PC-9 (cell line): ENCODE results near the gene FAU. TPM values are rescaled to one million over a fixed set of nuclear protein-coding genes. Genes with fewer than 3 reads are reported as not detected.
A peak's percentile ranks its signal among the peaks of the same experiment; 100 is the strongest.

Experiments
- BruUV-seq: library from RNA; stranded (reverse); fragments of 400-500 nt; replicated peaks from 2 replicates; lab custom pipeline; 2021; lab: Mats Ljungman, UMichigan
- CTCF ChIA-PET: fragments of 300-600 bp; sonication (Branson Sonifier 250); formaldehyde crosslinking; loops from one replicate; lab custom pipeline; 2022; ENCODE audit warnings: antibody characterized with exemption; lab: Charles Lee
- POLR2A ChIA-PET: fragments of 300-600 bp; sonication (Branson Sonifier 250); formaldehyde crosslinking; loops from one replicate; lab custom pipeline; 2022; ENCODE audit warnings: antibody characterized with exemption; ENCODE audit not compliant: unreplicated experiment; lab: Charles Lee
- DNase-seq, 2 experiments: peaks; one replicate each; pipeline versions ENCODE4 v3.0.0 to v3.0.0-alpha.2; 2015 to 2022; ENCODE audit warnings: mixed read lengths in 1 of 2
- H2AFZ ChIP-seq: fragments of 200-600 bp; sonication (generic); 2 replicates; pipeline ENCODE4 v1.8.1; 2017; ENCODE audit warnings: antibody characterized with exemption
- H3F3A ChIP-seq: fragments of 200-600 bp; sonication (generic); 2 replicates; pipeline ENCODE4 v1.8.1; 2017; ENCODE audit warnings: antibody characterized with exemption, mild to moderate bottlenecking, low read depth; ENCODE audit not compliant: insufficient read depth
- H3K27ac ChIP-seq: fragments of 200-600 bp; sonication (generic); 2 replicates; pipeline ENCODE4 v1.6.1; 2016; ENCODE audit warnings: mixed run types
- H3K27me3 ChIP-seq: fragments of 200-600 bp; sonication (generic); 2 replicates; pipeline ENCODE4 v1.6.1; 2016; ENCODE audit warnings: low read depth, mixed run types; ENCODE audit not compliant: insufficient read depth
- H3K36me3 ChIP-seq: fragments of 200-600 bp; sonication (generic); 2 replicates; pipeline ENCODE4 v1.6.1; 2016; ENCODE audit warnings: low read depth, mixed run types
- H3K4me1 ChIP-seq: fragments of 200-600 bp; sonication (generic); replicated peaks from 2 replicates; pipeline ENCODE4 v1.6.1; 2016; ENCODE audit warnings: mixed run types; ENCODE audit not compliant: insufficient read depth
- H3K4me2 ChIP-seq: fragments of 200-600 bp; sonication (generic); 2 replicates; pipeline ENCODE4 v1.6.1; 2017; ENCODE audit warnings: mixed run types
- H3K4me3 ChIP-seq: fragments of 200-600 bp; sonication (generic); 2 replicates; pipeline ENCODE4 v1.6.1; 2016; ENCODE audit warnings: mixed run types
- H3K79me2 ChIP-seq: fragments of 200-600 bp; sonication (generic); 2 replicates; pipeline ENCODE4 v1.6.1; 2017; ENCODE audit warnings: low read depth, mixed run types
- H3K9me2 ChIP-seq: fragments of 200-600 bp; sonication (generic); 2 replicates; pipeline ENCODE4 v1.8.1; 2017; ENCODE audit warnings: mild to moderate bottlenecking; ENCODE audit not compliant: insufficient read depth
- H3K9me3 ChIP-seq: fragments of 200-600 bp; sonication (generic); 2 replicates; pipeline ENCODE4 v1.8.1; 2016; ENCODE audit warnings: low read depth; ENCODE audit not compliant: insufficient read depth
- H4K20me1 ChIP-seq: fragments of 200-600 bp; sonication (generic); 2 replicates; pipeline ENCODE4 v1.8.1; 2017; ENCODE audit not compliant: insufficient read depth
- EZH2 ChIP-seq: fragments of 200-600 bp; sonication (generic); IDR thresholded peaks from 2 replicates; pipeline ENCODE4 v1.8.0; 2017; ENCODE audit warnings: antibody characterized with exemption, low read depth
- intact Hi-C: fragments of 100-400 bp; cut with micrococcal nuclease; formaldehyde crosslinking; loops from one replicate; pipeline ENCODE4 v1.10.0; 2022; ENCODE audit not compliant: unreplicated experiment
- total RNA-seq: library from RNA; stranded (reverse); gene quantifications from 2 replicates; pipeline ENCODE4 v1.2.3, GENCODE V29; 2021
- TF ChIP-seq, protein P1 (sequence below): fragments of 200-600 bp; sonication (generic); conservative IDR thresholded peaks from 2 replicates; pipeline ENCODE4 v1.6.1; 2017; ENCODE audit warnings: mixed run types, antibody characterized with exemption, mild to moderate bottlenecking, moderate library complexity

Gene FAU
- total RNA-seq, 1 experiment from 2014 or later, result 973 TPM

DNA sequence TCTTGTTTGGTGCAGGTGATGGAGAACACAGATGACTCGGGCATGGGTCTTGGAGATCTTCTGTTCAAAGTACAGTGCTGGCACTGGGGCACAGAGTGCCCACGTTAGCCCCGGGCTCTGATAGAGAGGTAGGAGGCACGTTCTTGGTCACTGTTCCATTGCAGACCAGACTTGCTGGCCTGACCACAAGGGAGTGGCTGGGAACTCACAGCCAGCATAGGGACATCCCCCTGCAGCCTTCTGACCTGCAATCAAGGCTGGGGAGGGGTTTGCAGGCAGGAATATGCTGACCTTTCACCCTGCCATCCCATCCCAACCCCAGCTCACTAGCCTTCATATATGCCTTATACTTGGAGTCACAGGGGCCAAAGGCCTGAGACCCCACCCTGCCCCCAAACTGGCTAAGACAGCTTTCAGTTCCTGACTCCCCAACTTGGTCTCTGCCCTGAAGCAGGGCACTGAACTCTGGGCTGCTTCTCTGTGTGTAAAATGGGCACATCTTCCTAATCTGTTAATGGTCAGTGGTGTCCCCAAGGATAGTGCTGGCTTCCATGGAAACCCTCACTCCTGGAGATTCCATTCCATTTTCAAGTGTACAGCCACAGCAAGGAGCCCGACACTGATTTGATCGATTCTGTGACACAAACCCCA is 4.8 kb upstream of the FAU start:
- Histone ChIP-seq H3K4me1 (peaks cover 17% of the 10 kb centered on the region), H3F3A (peaks cover 72% of the 10 kb centered on the region), H2AFZ (no peak overlapping the region), H4K20me1 (peaks cover 25% of the 10 kb centered on the region), H3K4me3 (no peak overlapping the region), H3K9me2 (no peaks in the 10 kb centered on the region), H3K36me3 (peaks cover 52% of the 10 kb centered on the region), H3K27ac (no peak overlapping the region), H3K79me2 (peaks cover 34% of the 10 kb centered on the region), H3K9me3 (no peaks in the 10 kb centered on the region), H3K4me2 (no peak overlapping the region), H3K27me3 (no peaks in the 10 kb centered on the region)
- TF ChIP-seq, protein P1, sequence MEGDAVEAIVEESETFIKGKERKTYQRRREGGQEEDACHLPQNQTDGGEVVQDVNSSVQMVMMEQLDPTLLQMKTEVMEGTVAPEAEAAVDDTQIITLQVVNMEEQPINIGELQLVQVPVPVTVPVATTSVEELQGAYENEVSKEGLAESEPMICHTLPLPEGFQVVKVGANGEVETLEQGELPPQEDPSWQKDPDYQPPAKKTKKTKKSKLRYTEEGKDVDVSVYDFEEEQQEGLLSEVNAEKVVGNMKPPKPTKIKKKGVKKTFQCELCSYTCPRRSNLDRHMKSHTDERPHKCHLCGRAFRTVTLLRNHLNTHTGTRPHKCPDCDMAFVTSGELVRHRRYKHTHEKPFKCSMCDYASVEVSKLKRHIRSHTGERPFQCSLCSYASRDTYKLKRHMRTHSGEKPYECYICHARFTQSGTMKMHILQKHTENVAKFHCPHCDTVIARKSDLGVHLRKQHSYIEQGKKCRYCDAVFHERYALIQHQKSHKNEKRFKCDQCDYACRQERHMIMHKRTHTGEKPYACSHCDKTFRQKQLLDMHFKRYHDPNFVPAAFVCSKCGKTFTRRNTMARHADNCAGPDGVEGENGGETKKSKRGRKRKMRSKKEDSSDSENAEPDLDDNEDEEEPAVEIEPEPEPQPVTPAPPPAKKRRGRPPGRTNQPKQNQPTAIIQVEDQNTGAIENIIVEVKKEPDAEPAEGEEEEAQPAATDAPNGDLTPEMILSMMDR, result no peak
- TF ChIP-seq EZH2, result no peak
- ChIA-PET POLR2A (interaction anchor here (0.7 to 0.9 kb wide), 2 partner anchors 17 to 205 kb away, joined by 6 to 8 read pairs; no protein-coding TSS in a partner anchor), CTCF (no interaction called here)
- intact Hi-C loops, result no loop called here
- BruUV-seq, result no TSS peak
- no peak for DNase-seq

DNA sequence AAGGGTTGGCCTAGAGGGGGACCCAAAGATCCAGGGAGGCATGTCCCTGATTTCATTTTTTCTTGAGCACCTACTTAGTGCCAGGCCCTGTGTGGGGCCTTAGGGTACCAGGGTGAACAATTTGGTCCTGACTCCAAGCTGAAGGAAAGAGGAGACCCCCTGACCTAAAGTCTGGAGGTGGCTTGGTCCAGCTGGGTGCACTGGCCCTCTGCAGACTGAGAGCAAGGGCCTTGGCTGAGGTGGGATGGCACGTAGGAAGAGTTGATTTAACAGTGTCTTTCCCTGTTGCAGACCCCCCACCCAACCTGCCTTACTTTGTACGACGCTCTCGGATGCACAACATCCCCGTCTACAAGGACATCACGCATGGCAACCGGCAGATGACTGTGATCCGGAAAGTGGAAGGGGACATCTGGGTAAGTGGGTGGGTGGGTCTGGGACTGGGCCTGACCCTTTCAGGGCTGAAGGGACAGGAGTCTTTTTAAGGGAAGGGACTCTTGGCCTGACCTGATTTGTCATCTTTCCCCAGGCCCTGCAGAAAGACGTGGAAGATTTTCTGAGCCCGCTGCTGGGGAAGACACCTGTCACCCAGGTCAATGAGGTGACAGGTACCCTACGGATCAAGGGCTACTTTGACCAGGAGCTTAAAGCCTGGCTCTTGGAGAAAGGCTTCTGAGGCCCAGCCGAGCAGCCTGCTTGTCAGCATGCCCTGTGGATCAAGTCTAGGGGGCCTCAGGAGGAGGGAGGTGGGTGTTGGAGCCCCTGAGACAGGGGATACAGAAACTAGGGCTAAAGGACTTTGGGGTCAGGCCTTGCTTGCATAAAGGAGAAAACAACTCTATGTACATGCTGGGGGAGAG is 3.5 kb upstream of the FAU start:
- H3K36me3 ChIP-seq, result peaks cover 48% of the 10 kb centered on the region
- no TSS peak for BruUV-seq
- no peak for DNase-seq
- H3K4me1 ChIP-seq, result peaks cover 25% of the 10 kb centered on the region
- POLR2A ChIA-PET, result no interaction called here
- no peak overlapping the region for H3K4me2 ChIP-seq
- no peaks in the 10 kb centered on the region for H3K9me3 ChIP-seq
- TF ChIP-seq, protein P1, result no peak
- TF ChIP-seq EZH2, result no peak
- H2AFZ ChIP-seq, result no peak overlapping the region
- H3K27me3 ChIP-seq, result no peaks in the 10 kb centered on the region
- no peak overlapping the region for H3K27ac ChIP-seq
- H3F3A ChIP-seq, result peaks cover 73% of the 10 kb centered on the region
- H3K79me2 ChIP-seq, result peaks cover 42% of the 10 kb centered on the region
- H3K9me2 ChIP-seq, result no peaks in the 10 kb centered on the region
- peaks cover 18% of the 10 kb centered on the region; the same call in 1 of the 2 replicates for H4K20me1 ChIP-seq
- intact Hi-C loops, result no loop called here
- H3K4me3 ChIP-seq, result no peak overlapping the region
- CTCF ChIA-PET, result no interaction called here

DNA sequence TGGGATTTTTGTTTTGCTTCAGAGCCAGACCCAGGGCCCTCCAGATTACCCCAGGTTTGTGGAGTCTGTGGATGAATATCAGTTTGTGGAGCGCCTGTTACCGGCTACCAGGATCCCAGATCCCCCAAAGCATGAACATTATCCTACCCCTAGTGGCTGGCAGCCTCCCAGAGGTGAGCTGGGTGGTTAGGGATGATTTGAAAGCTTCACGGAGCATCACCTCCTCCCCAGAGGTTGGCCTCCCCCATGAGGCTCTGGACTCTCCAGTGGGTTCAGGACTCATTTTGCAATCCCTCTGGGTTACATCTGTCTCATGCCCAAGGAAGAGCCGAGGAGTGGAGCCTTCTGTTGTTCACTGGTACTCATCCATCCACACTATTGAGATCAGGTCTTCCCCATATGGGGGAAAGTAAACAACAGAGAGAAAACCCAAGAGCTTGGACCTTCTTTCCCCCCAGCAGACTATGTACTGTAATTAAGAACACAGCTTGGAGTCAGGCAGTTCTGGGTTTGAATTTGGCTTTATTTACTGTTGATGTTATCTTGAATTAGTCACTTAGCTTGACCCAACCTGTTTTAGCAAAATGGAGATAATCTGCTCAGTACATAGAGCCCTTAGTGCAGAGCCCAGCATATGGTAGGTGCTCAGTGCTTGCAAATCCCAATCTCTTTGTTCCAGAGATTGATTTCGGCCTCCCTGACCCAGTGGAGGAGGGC is 2.7 kb upstream of the FAU start:
- peaks cover 75% of the 10 kb centered on the region for H3F3A ChIP-seq
- POLR2A ChIA-PET, result interaction anchor here (0.6 kb wide), 2 partner anchors 309 to 353 kb away, joined by 3 to 4 read pairs; no protein-coding TSS in a partner anchor
- no peak overlapping the region for H3K4me3 ChIP-seq
- H3K79me2 ChIP-seq, result peaks cover 50% of the 10 kb centered on the region
- intact Hi-C loops, result no loop called here
- H3K4me2 ChIP-seq, result 0 out of 2 replicates have a peak overlapping the region, but pooled peaks have one; percentile 90
- no peaks in the 10 kb centered on the region for H3K9me3 ChIP-seq
- CTCF ChIA-PET, result no interaction called here
- H3K27ac ChIP-seq, result no peak overlapping the region
- DNase-seq, result no peak
- no peak for TF ChIP-seq EZH2
- H3K27me3 ChIP-seq, result no peaks in the 10 kb centered on the region
- no peaks in the 10 kb centered on the region for H3K9me2 ChIP-seq
- H3K36me3 ChIP-seq, result peaks cover 52% of the 10 kb centered on the region
- no TSS peak for BruUV-seq
- no peak overlapping the region for H2AFZ ChIP-seq
- H4K20me1 ChIP-seq, result peaks cover 16% of the 10 kb centered on the region; the same call in 1 of the 2 replicates
- peaks cover 30% of the 10 kb centered on the region for H3K4me1 ChIP-seq
